Neural cell (in vitro differentiated cells): ENCODE results near the gene IFT80. TPM values are rescaled to one million over a fixed set of nuclear protein-coding genes. Genes with fewer than 3 reads are reported as not detected.

Source experiments
- H2AFZ ChIP-seq: fragments of 200-600, 300-800 bp; sonication (generic), shearing (Covaris generic); 2 replicates; pipeline ENCODE4 v1.6.0; 2014; ENCODE audit warnings: low read depth, mild to moderate bottlenecking, antibody characterized with exemption, low read length, moderate library complexity
- H3F3A ChIP-seq: fragments of 200-600 bp; shearing (Covaris generic); 2 replicates; pipeline ENCODE4 v1.6.1; 2016; ENCODE audit warnings: mild to moderate bottlenecking, moderate library complexity, mixed read lengths, antibody characterized with exemption, low read length; ENCODE audit not compliant: insufficient read depth, poor library complexity, severe bottlenecking
- H3K27ac ChIP-seq: fragments of 200-600, 300-800 bp; sonication (generic), shearing (Covaris generic); 2 replicates; pipeline ENCODE4 v1.5.1; 2014; ENCODE audit warnings: mild to moderate bottlenecking, low read length, moderate library complexity
- H3K27me3 ChIP-seq: fragments of 300-800, 200-600 bp; sonication (generic), shearing (Covaris generic); 2 replicates; pipeline ENCODE4 v1.6.0; 2014; ENCODE audit warnings: mild to moderate bottlenecking, low read depth, low read length, moderate library complexity; ENCODE audit not compliant: insufficient read depth
- H3K36me3 ChIP-seq: fragments of 300-800, 200-600 bp; sonication (generic), shearing (Covaris generic); 2 replicates; pipeline ENCODE4 v1.5.1; 2014; ENCODE audit warnings: mild to moderate bottlenecking, antibody characterized with exemption, low read length, moderate library complexity; ENCODE audit not compliant: insufficient read depth
- H3K4me2 ChIP-seq: fragments of 300-800, 200-600 bp; sonication (generic), shearing (Covaris generic); 2 replicates; pipeline ENCODE4 v1.6.0; 2014; ENCODE audit warnings: mild to moderate bottlenecking, low read length
- H3K4me3 ChIP-seq: fragments of 300-800, 200-600 bp; sonication (generic), shearing (Covaris generic); 2 replicates; pipeline ENCODE4 v1.5.1; 2014; ENCODE audit warnings: mild to moderate bottlenecking, low read length, moderate library complexity
- H3K79me2 ChIP-seq: fragments of 200-600 bp; shearing (Covaris generic); replicated peaks from 2 replicates; pipeline ENCODE4 v1.6.0; 2014; ENCODE audit warnings: mild to moderate bottlenecking, low read length, moderate library complexity; ENCODE audit not compliant: insufficient read depth
- H3K9ac ChIP-seq: fragments of 300-800, 200-600 bp; sonication (generic), shearing (Covaris generic); 2 replicates; pipeline ENCODE4 v1.6.1; 2016; ENCODE audit warnings: mild to moderate bottlenecking, low read length, mixed read lengths
- H3K9me2 ChIP-seq: fragments of 200-600 bp; shearing (Covaris generic); 2 replicates; pipeline ENCODE4 v1.6.1; 2016; ENCODE audit warnings: mild to moderate bottlenecking, low read length, mixed read lengths; ENCODE audit not compliant: insufficient read depth
- H3K9me3 ChIP-seq: fragments of 200-600, 300-800 bp; sonication (generic), shearing (Covaris generic); 2 replicates; pipeline ENCODE4 v1.6.1; 2016; ENCODE audit warnings: mild to moderate bottlenecking, mixed run types, low read length, moderate library complexity, mixed read lengths
- H4K20me1 ChIP-seq: fragments of 200-600 bp; shearing (Covaris generic); 2 replicates; pipeline ENCODE4 v1.6.1; 2016; ENCODE audit warnings: mild to moderate bottlenecking, mixed run types; ENCODE audit not compliant: insufficient read depth
- EP300 ChIP-seq: fragments of 450-650 bp; conservative IDR thresholded peaks from 2 replicates; pipeline ENCODE4 v1.6.1; 2014; ENCODE audit warnings: antibody characterized with exemption, mild to moderate bottlenecking, moderate library complexity; ENCODE audit not compliant: poor library complexity, severe bottlenecking
- EZH2 ChIP-seq: fragments of 200-600, 300-800 bp; shearing (Covaris generic), sonication (generic); IDR thresholded peaks from 2 replicates; pipeline ENCODE4 v1.6.1; 2014; ENCODE audit warnings: antibody characterized with exemption, low read length, borderline replicate concordance, mild to moderate bottlenecking; ENCODE audit not compliant: insufficient read depth, poor library complexity, severe bottlenecking
- MXI1 ChIP-seq: fragments of 450-650 bp; conservative IDR thresholded peaks from 2 replicates; pipeline ENCODE4 v1.6.1; 2014; ENCODE audit warnings: antibody characterized with exemption, mild to moderate bottlenecking; ENCODE audit not compliant: poor library complexity, severe bottlenecking
- POLR2AphosphoS5 ChIP-seq: IDR thresholded peaks from 2 replicates; pipeline ENCODE4 v1.6.1; 2012
- RAD21 ChIP-seq: fragments of 450-650 bp; conservative IDR thresholded peaks from 2 replicates; pipeline ENCODE4 v1.6.1; 2014; ENCODE audit warnings: antibody characterized with exemption, mild to moderate bottlenecking, moderate library complexity
- SMC3 ChIP-seq: fragments of 450-650 bp; conservative IDR thresholded peaks from 2 replicates; pipeline ENCODE4 v1.6.1; 2014; ENCODE audit warnings: antibody characterized with exemption, mild to moderate bottlenecking, moderate library complexity; ENCODE audit not compliant: poor library complexity
- TAF1 ChIP-seq: IDR thresholded peaks from 2 replicates; pipeline ENCODE4 v1.6.1; 2012; ENCODE audit warnings: low read depth
- polyA plus RNA-seq: library from polyadenylated mRNA; depleted of rRNA; stranded (reverse); fragments of >200 nt; gene quantifications from 2 replicates; pipeline ENCODE4 v1.2.3, GENCODE V29; 2014
- TF ChIP-seq, protein P1 (sequence below): fragments of 450-650 bp; IDR thresholded peaks from 2 replicates; pipeline ENCODE4 v1.5.1; 2014; ENCODE audit warnings: antibody characterized with exemption, mild to moderate bottlenecking, moderate library complexity; ENCODE audit not compliant: poor library complexity, severe bottlenecking
- TF ChIP-seq, protein P2 (sequence below): IDR thresholded peaks from 2 replicates; pipeline ENCODE4 v1.6.1; 2012; ENCODE audit warnings: borderline replicate concordance

IFT80 gene
- polyA plus RNA-seq, 1 donor from 2014 or later: 59.9 TPM

DNA sequence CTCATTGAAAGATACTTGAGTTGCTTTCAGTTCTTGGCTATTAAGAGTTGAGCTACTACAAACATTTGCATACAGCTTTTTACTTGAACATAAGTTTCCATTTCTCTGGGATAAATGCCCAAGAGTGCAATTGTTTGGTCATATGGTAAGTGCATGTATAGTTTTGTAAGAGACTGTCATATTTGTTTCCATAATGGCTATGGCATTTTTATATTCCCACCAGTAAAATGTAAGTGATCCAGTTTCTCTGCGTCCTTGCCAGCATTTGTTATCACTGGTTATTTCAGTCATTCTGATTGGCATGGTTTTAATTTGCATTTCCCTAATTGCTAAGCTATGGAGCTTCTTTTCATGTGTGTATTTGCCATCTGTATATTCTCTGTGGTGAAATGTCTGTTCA, 151.3 kb downstream of the IFT80 start:
- no peak overlapping the region for H2AFZ ChIP-seq
- H3K9me3 ChIP-seq: no peaks in the 10 kb centered on the region
- H3F3A ChIP-seq: no peaks in the 10 kb centered on the region
- TF ChIP-seq TAF1 (no peak), MXI1 (no peak), RAD21 (no peak), POLR2AphosphoS5 (no peak), EP300 (no peak), SMC3 (no peak), EZH2 (no peak)
- TF ChIP-seq, protein P1, sequence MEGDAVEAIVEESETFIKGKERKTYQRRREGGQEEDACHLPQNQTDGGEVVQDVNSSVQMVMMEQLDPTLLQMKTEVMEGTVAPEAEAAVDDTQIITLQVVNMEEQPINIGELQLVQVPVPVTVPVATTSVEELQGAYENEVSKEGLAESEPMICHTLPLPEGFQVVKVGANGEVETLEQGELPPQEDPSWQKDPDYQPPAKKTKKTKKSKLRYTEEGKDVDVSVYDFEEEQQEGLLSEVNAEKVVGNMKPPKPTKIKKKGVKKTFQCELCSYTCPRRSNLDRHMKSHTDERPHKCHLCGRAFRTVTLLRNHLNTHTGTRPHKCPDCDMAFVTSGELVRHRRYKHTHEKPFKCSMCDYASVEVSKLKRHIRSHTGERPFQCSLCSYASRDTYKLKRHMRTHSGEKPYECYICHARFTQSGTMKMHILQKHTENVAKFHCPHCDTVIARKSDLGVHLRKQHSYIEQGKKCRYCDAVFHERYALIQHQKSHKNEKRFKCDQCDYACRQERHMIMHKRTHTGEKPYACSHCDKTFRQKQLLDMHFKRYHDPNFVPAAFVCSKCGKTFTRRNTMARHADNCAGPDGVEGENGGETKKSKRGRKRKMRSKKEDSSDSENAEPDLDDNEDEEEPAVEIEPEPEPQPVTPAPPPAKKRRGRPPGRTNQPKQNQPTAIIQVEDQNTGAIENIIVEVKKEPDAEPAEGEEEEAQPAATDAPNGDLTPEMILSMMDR: no peak
- TF ChIP-seq, protein P2, sequence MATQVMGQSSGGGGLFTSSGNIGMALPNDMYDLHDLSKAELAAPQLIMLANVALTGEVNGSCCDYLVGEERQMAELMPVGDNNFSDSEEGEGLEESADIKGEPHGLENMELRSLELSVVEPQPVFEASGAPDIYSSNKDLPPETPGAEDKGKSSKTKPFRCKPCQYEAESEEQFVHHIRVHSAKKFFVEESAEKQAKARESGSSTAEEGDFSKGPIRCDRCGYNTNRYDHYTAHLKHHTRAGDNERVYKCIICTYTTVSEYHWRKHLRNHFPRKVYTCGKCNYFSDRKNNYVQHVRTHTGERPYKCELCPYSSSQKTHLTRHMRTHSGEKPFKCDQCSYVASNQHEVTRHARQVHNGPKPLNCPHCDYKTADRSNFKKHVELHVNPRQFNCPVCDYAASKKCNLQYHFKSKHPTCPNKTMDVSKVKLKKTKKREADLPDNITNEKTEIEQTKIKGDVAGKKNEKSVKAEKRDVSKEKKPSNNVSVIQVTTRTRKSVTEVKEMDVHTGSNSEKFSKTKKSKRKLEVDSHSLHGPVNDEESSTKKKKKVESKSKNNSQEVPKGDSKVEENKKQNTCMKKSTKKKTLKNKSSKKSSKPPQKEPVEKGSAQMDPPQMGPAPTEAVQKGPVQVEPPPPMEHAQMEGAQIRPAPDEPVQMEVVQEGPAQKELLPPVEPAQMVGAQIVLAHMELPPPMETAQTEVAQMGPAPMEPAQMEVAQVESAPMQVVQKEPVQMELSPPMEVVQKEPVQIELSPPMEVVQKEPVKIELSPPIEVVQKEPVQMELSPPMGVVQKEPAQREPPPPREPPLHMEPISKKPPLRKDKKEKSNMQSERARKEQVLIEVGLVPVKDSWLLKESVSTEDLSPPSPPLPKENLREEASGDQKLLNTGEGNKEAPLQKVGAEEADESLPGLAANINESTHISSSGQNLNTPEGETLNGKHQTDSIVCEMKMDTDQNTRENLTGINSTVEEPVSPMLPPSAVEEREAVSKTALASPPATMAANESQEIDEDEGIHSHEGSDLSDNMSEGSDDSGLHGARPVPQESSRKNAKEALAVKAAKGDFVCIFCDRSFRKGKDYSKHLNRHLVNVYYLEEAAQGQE: no peak
- H3K9me2 ChIP-seq: no peaks in the 10 kb centered on the region
- H3K4me3 ChIP-seq: no peak overlapping the region
- H3K9ac ChIP-seq: no peak overlapping the region
- H3K4me2 ChIP-seq: no peak overlapping the region
- no peaks in the 10 kb centered on the region for H3K36me3 ChIP-seq
- no peaks in the 10 kb centered on the region for H3K27me3 ChIP-seq
- no peaks in the 10 kb centered on the region for H3K79me2 ChIP-seq
- H4K20me1 ChIP-seq: no peaks in the 10 kb centered on the region
- H3K27ac ChIP-seq: no peak overlapping the region

- H3K9ac ChIP-seq: no peak overlapping the region
These were observed 153.7 kb downstream of the IFT80 start for GRCh38 chr3:160245261-160245800.

More at GRCh38 chr3:160245261-160245800, 153.7 kb downstream of the IFT80 start:
- no peaks in the 10 kb centered on the region for H3K9me3 ChIP-seq
- H3K27me3 ChIP-seq: no peaks in the 10 kb centered on the region
- no peaks in the 10 kb centered on the region for H3K79me2 ChIP-seq
- H3K27ac ChIP-seq: no peak overlapping the region
- H2AFZ ChIP-seq: no peak overlapping the region
- no peaks in the 10 kb centered on the region for H3K36me3 ChIP-seq
- no peak overlapping the region for H3K4me3 ChIP-seq
- H3F3A ChIP-seq: no peaks in the 10 kb centered on the region
- no peaks in the 10 kb centered on the region for H4K20me1 ChIP-seq
- no peak overlapping the region for H3K4me2 ChIP-seq
- TF ChIP-seq, protein P2: no peak
- no peak for TF ChIP-seq TAF1
- TF ChIP-seq MXI1: no peak
- no peak for TF ChIP-seq RAD21
- TF ChIP-seq, protein P1: no peak
- no peak for TF ChIP-seq EP300
- TF ChIP-seq SMC3: no peak
- TF ChIP-seq POLR2AphosphoS5: no peak
- no peak for TF ChIP-seq EZH2
- no peaks in the 10 kb centered on the region for H3K9me2 ChIP-seq
